K562 (cell line): Measurements from ENCODE around the gene ABAT. TPM values are rescaled to one million over a fixed set of nuclear protein-coding genes. Genes with fewer than 3 reads are reported as not detected.

Experiments
- ELF4 ChIP-seq: fragments of 450-650 bp; formaldehyde crosslinking; IDR thresholded peaks from 2 replicates; pipeline ENCODE4 v1.4.0; 2022; ENCODE audit warnings: missing genetic modification characterization
- ETV1 ChIP-seq: fragments of 450-650 bp; conservative IDR thresholded peaks from 2 replicates; pipeline ENCODE4 v1.6.1; 2016; ENCODE audit warnings: missing genetic modification characterization, control low read depth, low read depth, missing compliant biosample characterization
- FUS ChIP-seq: fragments of 200-400 bp; formaldehyde crosslinking; optimal IDR thresholded peaks from 2 replicates; pipeline ENCODE3; 2017; ENCODE audit warnings: low read depth, low read length
- GABPA ChIP-seq: fragments of 200-800 bp; sonication (Bioruptor generic); conservative IDR thresholded peaks from 2 replicates; pipeline ENCODE4 v1.6.1; 2016; ENCODE audit warnings: low read depth, missing genetic modification characterization, missing compliant biosample characterization
- GTF2F1 ChIP-seq: IDR thresholded peaks from 2 replicates; pipeline ENCODE4 v1.6.1; 2011; ENCODE audit warnings: low read depth, low read length, improper control_type of control experiment
- MYNN ChIP-seq, 2 experiments: sonication (generic); formaldehyde crosslinking in 1 of 2; IDR thresholded peaks; 2 replicates each; pipeline versions ENCODE4 v1.5.0 to v1.6.1; 2016 to 2020; ENCODE audit warnings: antibody characterized with exemption in 1 of 2, missing genetic modification reagents in 1 of 2
- SMC3 ChIP-seq: conservative IDR thresholded peaks from 2 replicates; pipeline ENCODE4 v1.6.1; 2011; ENCODE audit warnings: low read depth, low read length, improper control_type of control experiment; ENCODE audit not compliant: insufficient read depth
- WHSC1 ChIP-seq: IDR thresholded peaks from one replicate; pipeline ENCODE4 v1.6.1; 2012; ENCODE audit warnings: low read length, control low read depth, inconsistent platforms
- ZNF316 ChIP-seq: fragments of 450-650 bp; IDR thresholded peaks from 2 replicates; pipeline ENCODE4 v1.6.1; 2016
- ZNF384 ChIP-seq: IDR thresholded peaks from 2 replicates; pipeline ENCODE4 v1.6.1; 2012; ENCODE audit warnings: low read depth, low read length, improper control_type of control experiment
- ZNF518B ChIP-seq: fragments of 250-450 bp; sonication (Bioruptor Pico); IDR thresholded peaks from 2 replicates; pipeline ENCODE4 v1.5.0; 2021; ENCODE audit warnings: mild to moderate bottlenecking, moderate library complexity
- ZSCAN32 ChIP-seq: fragments of 450-650 bp; formaldehyde crosslinking; IDR thresholded peaks from 2 replicates; pipeline ENCODE4 v1.4.0; 2020; ENCODE audit warnings: mild to moderate bottlenecking, moderate library complexity
- polyA plus RNA-seq, 8 experiments: library from polyadenylated mRNA; depleted of rRNA in 4 of 8; stranded (reverse) in 5 of 8; unstranded in 3 of 8; fragments of >200 nt; fragmentation: Nextera tagmentation in 2 of 8; fragmentation: Illumina TruSeq in 1 of 8; extraction: Ambion mirVana in 2 of 8; extraction: Trizol in 1 of 8; gene quantifications; 2 replicates each; pipeline versions ENCODE4 v1.2.1 to v1.2.3, GENCODE V29; 2011 to 2014; ENCODE audit warnings: inconsistent platforms in 1 of 8, missing spikeins in 1 of 8
- total RNA-seq, 7 experiments: library from RNA; depleted of rRNA in 6 of 7; stranded (reverse); fragments of >200 nt in 6 of 7; fragmentation: Illumina TruSeq in 2 of 7; extraction: Trizol in 2 of 7; gene quantifications; 2 replicates each; pipeline versions ENCODE4 v1.2.1 to v1.2.3, GENCODE V29; 2011 to 2021; ENCODE audit warnings: low replicate concordance in 1 of 7

ABAT gene
- total and polyA plus RNA-seq, 9 of the 15 experiments (the other 6 are each of a cell fraction or from before 2014, with no cell fraction given) = 0.01 to 0.49 (median 0.10) TPM

- TF ChIP-seq ZNF518B = no peak
- no peak for TF ChIP-seq ETV1 (tag)
- no peak for TF ChIP-seq MYNN (IDR thresholded peaks at IDR 0.05)
- TF ChIP-seq MYNN (CRISPR knock-in tag; IDR thresholded peaks at IDR 0.05) = no peak
- no peak for TF ChIP-seq WHSC1
- TF ChIP-seq ZNF384 = no peak
- TF ChIP-seq FUS = no peak
- TF ChIP-seq ZSCAN32 (CRISPR knock-in tag) = no peak
- no peak for TF ChIP-seq GABPA (tag)
- TF ChIP-seq SMC3 = 0 out of 2 replicates have a peak, but pooled peaks have one; percentile 11
- no peak for TF ChIP-seq ZNF316
- TF ChIP-seq GTF2F1 = no peak
- TF ChIP-seq ELF4 (CRISPR knock-in tag) = no peak
Measured at GRCh38 chr16:8655184-8655717, 19.2 kb upstream of the ABAT start (continued).
